ENCODE data around the gene SYVN1.
"Not testable (repeated sequence)": the region's sequence is repeated elsewhere in the genome, so short reads cannot be mapped to it uniquely, and the experiment has no call there.

The SYVN1 gene

DNA sequence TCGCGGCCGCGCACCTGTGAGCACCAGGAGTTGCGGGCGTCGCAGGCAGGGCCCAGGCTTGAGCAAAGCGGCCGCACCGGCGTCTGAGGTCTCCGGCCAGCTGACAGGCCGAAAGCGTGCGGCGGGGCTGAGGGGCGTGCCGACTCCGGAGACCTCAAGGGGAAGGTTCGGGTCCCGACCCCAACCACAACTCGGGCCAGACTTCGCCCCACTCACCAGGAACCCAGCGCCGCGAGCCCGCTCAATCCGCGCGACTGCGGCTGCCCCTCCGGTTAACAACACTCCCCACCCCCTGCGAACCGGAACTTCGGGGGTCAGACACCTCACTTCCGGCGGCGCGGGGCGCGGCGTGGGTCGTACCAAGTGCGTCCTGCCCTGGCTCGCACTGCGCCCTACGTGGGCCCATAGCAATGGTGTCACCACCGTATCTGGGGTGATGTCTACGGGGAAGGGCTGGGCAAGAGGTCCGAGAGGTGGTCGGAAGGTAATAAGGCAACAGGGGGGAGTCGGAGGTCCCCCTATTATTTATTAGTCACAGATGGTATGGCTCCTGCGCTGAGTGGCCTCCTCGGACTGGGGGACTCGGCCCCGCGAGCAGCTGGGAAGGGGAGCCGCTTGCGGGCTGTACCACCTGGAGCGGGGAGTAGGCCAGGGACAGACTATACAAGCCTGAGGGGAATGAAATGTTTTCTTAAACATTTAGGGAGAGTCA lies at the start of gene SYVN1:
SYVN1 (minus strand) TSS at position 280 of the 712 bp plus-strand sequence. CDS start 918 bp downstream, outside the sequence.
- no peak for FAIRE-seq

GRCh38 chr11:65183201-65183891 lies 49.0 kb upstream of the SYVN1 start:
- no peak for FAIRE-seq

DNA sequence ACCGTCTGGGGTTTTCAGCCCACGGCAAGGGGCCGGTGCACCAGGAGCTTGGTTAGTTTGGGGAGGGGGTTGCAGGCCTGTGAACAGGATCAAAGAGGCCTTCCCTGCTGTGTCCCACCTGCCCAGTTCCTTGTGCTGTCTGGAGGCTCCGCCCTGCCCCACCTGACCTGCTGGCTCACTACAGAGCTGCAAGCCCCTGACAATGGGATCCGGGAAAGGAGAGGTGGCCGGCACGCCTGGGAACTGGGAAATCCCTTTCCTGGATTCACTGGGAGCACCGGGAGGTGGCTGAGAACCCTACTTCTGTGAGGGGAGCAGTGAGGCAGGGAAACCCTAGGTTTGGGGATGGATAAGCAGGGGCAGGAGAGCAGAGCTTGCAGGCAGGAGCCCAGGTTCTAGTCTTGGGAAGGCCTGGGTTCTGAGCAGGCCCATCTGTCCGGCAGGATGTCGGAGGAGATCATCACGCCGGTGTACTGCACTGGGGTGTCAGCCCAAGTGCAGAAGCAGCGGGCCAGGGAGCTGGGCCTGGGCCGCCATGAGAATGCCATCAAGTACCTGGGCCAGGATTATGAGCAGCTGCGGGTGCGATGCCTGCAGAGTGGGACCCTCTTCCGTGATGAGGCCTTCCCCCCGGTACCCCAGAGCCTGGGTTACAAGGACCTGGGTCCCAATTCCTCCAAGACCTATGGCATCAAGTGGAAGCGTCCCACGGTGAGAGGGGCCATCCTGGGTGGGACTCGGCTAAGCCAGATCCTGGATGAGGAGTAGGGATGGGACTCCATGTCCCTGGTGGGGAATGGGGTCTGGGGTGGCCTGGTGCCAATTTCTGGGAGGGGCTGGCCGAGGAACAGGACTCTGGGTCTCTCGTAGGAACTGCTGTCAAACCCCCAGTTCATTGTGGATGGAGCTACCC lies 48.2 kb upstream of the SYVN1 start:
- no peak for FAIRE-seq

- no peak for FAIRE-seq
Measured at GRCh38 chr11:65181569-65182257, 47.4 kb upstream of the SYVN1 start, which contains the start of gene CAPN1. CAPN1 (plus strand) TSS chr11:65181928; CDS start chr11:65182702, 774 bp downstream.

GRCh38 chr11:65180877-65181568 lies 46.7 kb upstream of the SYVN1 start:
- FAIRE-seq = no peak

DNA sequence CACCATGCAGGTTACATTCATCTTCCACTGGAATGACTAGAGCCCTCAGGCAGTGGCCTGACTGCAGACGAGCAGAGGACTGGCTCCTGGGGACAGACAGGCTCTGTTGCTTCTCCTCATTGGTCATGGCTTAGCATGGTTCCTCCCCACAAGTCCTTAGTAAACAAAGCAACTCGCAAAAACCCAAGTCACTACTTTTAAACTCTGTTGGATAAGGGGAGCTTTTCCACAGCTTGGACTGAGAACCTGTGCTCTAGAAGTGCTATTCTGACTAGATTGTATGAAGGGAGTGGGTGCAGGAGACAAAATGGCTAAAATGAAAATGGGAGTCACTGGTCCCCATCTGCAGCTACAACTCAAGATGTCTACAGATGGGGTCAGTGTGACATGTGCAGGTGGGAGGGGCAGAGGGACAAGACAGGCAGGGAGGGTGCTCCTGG lies 40.3 kb upstream of the SYVN1 start:
- FAIRE-seq = not testable (repeated sequence)

- FAIRE-seq = no peak
Measured at GRCh38 chr11:65172600-65172999, 38.3 kb upstream of the SYVN1 start.

DNA sequence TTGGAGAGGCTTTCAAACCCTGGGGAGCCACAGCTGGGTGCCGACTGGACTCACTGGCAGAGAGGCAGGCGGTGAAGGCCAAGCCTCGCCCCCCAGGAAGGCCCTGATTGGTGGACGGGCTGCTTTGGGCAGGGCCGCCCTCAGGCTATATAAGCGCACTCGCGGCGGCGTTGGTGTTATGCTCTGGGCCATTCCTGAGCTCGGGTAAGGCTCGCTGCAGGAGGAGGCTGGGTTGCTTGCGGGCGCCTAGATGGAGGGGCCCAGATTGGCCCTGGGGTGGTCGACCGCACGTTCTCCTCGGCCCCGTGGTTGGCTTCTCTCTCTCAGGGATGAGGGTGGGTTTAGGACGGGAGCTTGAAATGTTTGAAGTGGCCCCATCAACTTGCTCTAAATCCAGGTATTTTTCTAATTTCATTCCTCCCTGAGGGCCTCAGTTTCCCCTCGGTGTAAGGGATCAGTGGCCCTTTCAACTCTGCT lies 35.8 kb upstream of the SYVN1 start, which contains the start of gene SPDYC:
SPDYC (plus strand) TSS at position 176 of the 477 bp plus-strand sequence. CDS start 1,125 bp downstream, outside the sequence.
- FAIRE-seq = no peak

DNA sequence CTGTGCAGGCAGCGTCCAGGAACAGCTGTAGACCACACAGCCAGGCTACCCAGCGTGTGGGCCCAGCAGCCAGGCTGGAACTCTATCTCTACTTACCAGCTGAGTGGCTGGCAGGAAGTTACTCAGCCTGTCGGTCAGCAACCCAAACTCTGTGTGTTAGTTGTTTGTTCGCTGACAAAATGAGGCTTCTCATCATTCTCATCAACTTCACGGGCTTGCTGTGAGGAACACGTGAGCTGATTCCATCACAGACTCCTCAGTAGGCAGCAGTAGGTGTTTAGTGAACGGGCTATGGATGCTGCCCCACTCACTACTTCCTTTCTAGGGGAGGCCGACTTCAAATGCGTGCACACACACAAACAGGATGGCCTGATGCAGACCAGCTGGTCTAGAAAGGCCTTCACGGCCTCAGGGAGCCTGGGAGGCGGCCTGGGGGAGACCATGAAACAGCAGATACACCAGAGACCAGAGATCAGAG lies 34.9 kb upstream of the SYVN1 start:
- no peak for FAIRE-seq

- FAIRE-seq = no peak
Measured at GRCh38 chr11:65167656-65168055, 33.3 kb upstream of the SYVN1 start.

DNA sequence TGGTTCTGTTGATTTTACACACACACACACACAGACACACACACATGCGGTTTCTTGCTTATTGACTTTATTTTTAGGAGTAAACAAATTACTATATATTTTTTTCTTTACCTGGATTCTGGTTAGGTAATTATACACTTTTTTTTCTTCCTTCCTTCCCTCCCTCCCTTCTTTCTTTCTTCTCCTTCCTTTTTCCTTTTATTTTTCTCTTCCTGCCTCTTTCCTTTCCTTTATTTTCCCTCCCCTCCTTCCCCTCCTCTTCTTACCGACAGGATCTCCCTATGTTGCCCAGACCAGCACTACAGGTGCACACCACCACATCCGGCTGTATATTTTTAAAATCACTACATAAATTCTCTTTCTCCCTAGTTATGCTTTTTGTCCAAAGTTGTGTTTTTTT lies 32.6 kb upstream of the SYVN1 start:
- FAIRE-seq = no peak

GRCh38 chr11:65165410-65166317 lies 31.3 kb upstream of the SYVN1 start:
- FAIRE-seq = no peak

GRCh38 chr11:65163684-65164083 lies 29.4 kb upstream of the SYVN1 start:
- FAIRE-seq = no peak

DNA sequence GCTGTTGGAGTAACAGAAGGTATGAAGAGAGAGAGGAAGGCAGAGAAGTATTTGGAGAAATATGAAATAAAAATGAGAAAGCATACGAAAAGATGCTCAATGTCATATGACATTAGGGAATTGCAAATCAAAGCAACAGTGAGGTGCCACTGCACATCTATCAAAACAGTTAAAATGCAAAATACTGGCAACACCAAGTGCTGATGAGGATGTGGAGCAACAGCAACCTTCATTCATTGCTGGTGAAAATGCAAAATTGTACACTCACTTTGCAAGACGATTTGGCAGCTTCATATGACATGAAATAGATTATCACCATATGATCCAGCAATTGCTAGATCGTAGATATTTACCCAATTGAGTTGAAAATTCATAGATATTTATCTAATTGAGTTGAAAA lies 26.3 kb upstream of the SYVN1 start:
- no peak for FAIRE-seq

DNA sequence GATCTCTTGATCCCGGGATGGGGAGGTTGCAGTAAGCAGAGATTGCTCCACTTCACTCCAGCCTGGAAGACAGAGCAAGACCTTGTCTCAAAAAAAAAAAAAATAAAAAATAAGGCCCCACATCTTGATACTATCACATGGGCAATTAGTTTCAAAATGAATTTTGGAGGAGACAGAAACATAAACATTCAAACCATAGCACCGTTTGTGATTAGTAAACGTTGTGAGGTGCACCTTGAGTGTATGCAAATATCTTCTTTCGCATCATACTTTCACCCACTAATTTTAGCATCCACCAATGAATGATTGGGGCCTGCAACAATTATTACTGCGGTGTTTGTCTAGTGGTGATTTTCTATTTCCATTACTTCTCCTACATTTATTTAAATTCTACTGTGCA lies 24.7 kb upstream of the SYVN1 start:
- FAIRE-seq = no peak

GRCh38 chr11:65157336-65157735 lies 23.0 kb upstream of the SYVN1 start:
- FAIRE-seq = no peak

GRCh38 chr11:65156926-65157325 lies 22.6 kb upstream of the SYVN1 start:
- FAIRE-seq = no peak

- no peak for FAIRE-seq
Measured at GRCh38 chr11:65156256-65156655, 21.9 kb upstream of the SYVN1 start.

DNA sequence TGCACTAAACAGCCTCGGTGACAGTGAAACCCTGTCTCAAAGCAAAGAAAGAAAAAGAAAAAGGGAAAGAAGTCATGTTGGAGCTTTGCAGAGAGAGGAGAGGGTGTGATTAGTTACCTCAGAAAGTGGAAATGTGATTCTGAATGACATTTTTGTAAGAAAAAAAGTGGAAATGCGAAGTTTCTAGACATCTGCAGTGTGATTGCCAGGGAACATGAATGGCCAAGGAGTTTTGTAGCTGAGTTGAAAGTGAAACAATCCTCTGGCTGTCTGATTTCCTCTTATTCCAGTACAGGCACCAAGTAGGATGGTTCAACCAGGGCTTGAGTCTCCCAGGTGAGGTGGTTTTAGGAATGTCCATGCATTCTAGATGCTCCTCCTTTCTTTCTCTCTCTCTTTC lies 17.8 kb upstream of the SYVN1 start:
- FAIRE-seq = no peak

GRCh38 chr11:65151331-65151899 lies 17.1 kb upstream of the SYVN1 start:
- no peak for FAIRE-seq

Measured in G401.6 (cell line).